CD4-positive, alpha-beta memory T cell (primary cell): ENCODE measurements around the gene RAB3IP. TPM values are rescaled to one million over a fixed set of nuclear protein-coding genes. Genes with fewer than 3 reads are reported as not detected.

Source experiments
- CTCF ChIA-PET: fragments of 350-600 bp; sonication (Branson Sonifier 250); formaldehyde crosslinking; loops from one replicate; lab custom pipeline; 2021; ENCODE audit warnings: inconsistent platforms; ENCODE audit not compliant: partially characterized antibody; lab: Charles Lee
- POLR2A ChIA-PET: fragments of 350-600 bp; sonication (Branson Sonifier 250); formaldehyde crosslinking; loops from one replicate; lab custom pipeline; 2021; ENCODE audit not compliant: partially characterized antibody; lab: Charles Lee
- DNase-seq, 5 donors: peaks; one replicate each; pipeline versions ENCODE4 v3.0.0 to v3.0.0-alpha.2; 2020 to 2022; ENCODE audit warnings: mixed read lengths in 1 of 5
- H3K27ac ChIP-seq: one replicate; pipeline ENCODE4 v1.7.0; 2013; ENCODE audit warnings: low read depth, low read length
- H3K27me3 ChIP-seq: 2 replicates; pipeline ENCODE4 v1.7.0; 2013; ENCODE audit warnings: mild to moderate bottlenecking, low read length, moderate library complexity; ENCODE audit not compliant: insufficient read depth
- H3K36me3 ChIP-seq: 2 replicates; pipeline ENCODE4 v1.7.0; 2013; ENCODE audit warnings: mild to moderate bottlenecking, low read length, moderate library complexity; ENCODE audit not compliant: insufficient read depth
- H3K4me1 ChIP-seq: 2 replicates; pipeline ENCODE4 v1.7.0; 2013; ENCODE audit warnings: mild to moderate bottlenecking, low read length, moderate library complexity; ENCODE audit not compliant: insufficient read depth
- H3K4me3 ChIP-seq, 2 donors: one replicate each; pipeline ENCODE4 v1.7.0; 2013; ENCODE audit warnings: low read length in 2 of 2, mild to moderate bottlenecking in 1 of 2
- H3K9me3 ChIP-seq, 2 donors: one replicate each; pipeline ENCODE4 v1.7.0; 2013; ENCODE audit warnings: low read length in 2 of 2, control low read depth in 1 of 2; ENCODE audit not compliant: control insufficient read depth in 1 of 2
- H3K27ac Mint-ChIP-seq, 7 donors: one replicate each; pipeline ENCODE4 v1.8.0; 2020 to 2021; ENCODE audit warnings: mixed read lengths in 7 of 7, mild to moderate bottlenecking in 6 of 7, inconsistent platforms in 3 of 7, moderate library complexity in 3 of 7
- H3K27me3 Mint-ChIP-seq, 2 donors: one replicate each; pipeline ENCODE4 v1.8.0; 2020 to 2021; ENCODE audit warnings: mixed read lengths in 2 of 2
- H3K36me3 Mint-ChIP-seq, 2 donors: one replicate each; pipeline ENCODE4 v1.8.0; 2020 to 2021; ENCODE audit warnings: mixed read lengths in 2 of 2, inconsistent platforms in 1 of 2, mild to moderate bottlenecking in 1 of 2
- H3K4me1 Mint-ChIP-seq, 4 donors: one replicate each; pipeline ENCODE4 v1.8.0; 2020 to 2021; ENCODE audit warnings: mixed read lengths in 4 of 4, mild to moderate bottlenecking in 1 of 4
- H3K4me3 Mint-ChIP-seq, 8 donors: one replicate each; pipeline ENCODE4 v1.8.0; 2020 to 2021; ENCODE audit warnings: mixed read lengths in 8 of 8, mild to moderate bottlenecking in 7 of 8, moderate library complexity in 6 of 8, inconsistent platforms in 3 of 8
- H3K9me3 Mint-ChIP-seq, 8 donors: one replicate each; pipeline ENCODE4 v1.8.0; 2020 to 2021; ENCODE audit warnings: mixed read lengths in 8 of 8, mild to moderate bottlenecking in 5 of 8, inconsistent platforms in 3 of 8, moderate library complexity in 1 of 8
- intact Hi-C: fragments of 100-400 bp; cut with micrococcal nuclease; formaldehyde crosslinking; loops from one replicate; pipeline ENCODE4 v1.15.1; 2023
- polyA plus RNA-seq, 2 donors: library from polyadenylated mRNA; unstranded; fragments of 300-500 nt; fragmentation: Illumina TruSeq; gene quantifications; one replicate each; pipeline ENCODE4 v1.2.3, GENCODE V29; 2021
- total RNA-seq, 2 experiments: library from RNA; stranded (reverse); gene quantifications; one replicate each; pipeline ENCODE4 v1.2.3, GENCODE V29; 2021

RAB3IP gene
- total and polyA plus RNA-seq, 4 experiments from 2014 or later: 33.1 to 43.8 (median 39.5) TPM

- no peaks in the 10 kb centered on the region for H3K4me1 Mint-ChIP-seq
- Histone ChIP-seq H3K36me3 (no peaks in the 10 kb centered on the region), H3K9me3 (no peaks in the 10 kb centered on the region), H3K4me3 (no peak overlapping the region), H3K4me1 (no peaks in the 10 kb centered on the region), H3K27me3 (no peaks in the 10 kb centered on the region), H3K27ac (no peak overlapping the region)
- DNase-seq: no peak
- POLR2A ChIA-PET: no interaction called here
- H3K36me3 Mint-ChIP-seq: no peaks in the 10 kb centered on the region
- CTCF ChIA-PET: no interaction called here
- H3K9me3 Mint-ChIP-seq: peaks cover 0 to 2% (median 0%) of the 10 kb centered on the region in 8 donors
- no peak overlapping the region for H3K4me3 Mint-ChIP-seq
- H3K27me3 Mint-ChIP-seq: peaks cover 2 to 3% of the 10 kb centered on the region in 2 donors
- no peak overlapping the region for H3K27ac Mint-ChIP-seq
- intact Hi-C loops: no loop called here
Observed at GRCh38 chr12:69822201-69822860, 83.7 kb downstream of the RAB3IP start.

- Mint-ChIP-seq H3K4me3 (no peak overlapping the region), H3K4me1 (no peaks in the 10 kb centered on the region), H3K36me3 (no peaks in the 10 kb centered on the region), H3K9me3 (peaks cover 0 to 2% (median 0%) of the 10 kb centered on the region in 8 donors), H3K27ac (no peak overlapping the region), H3K27me3 (peaks cover 2 to 5% of the 10 kb centered on the region in 2 donors)
- Histone ChIP-seq H3K27ac (no peak overlapping the region), H3K36me3 (no peaks in the 10 kb centered on the region), H3K27me3 (no peaks in the 10 kb centered on the region), H3K4me1 (no peaks in the 10 kb centered on the region), H3K9me3 (no peaks in the 10 kb centered on the region), H3K4me3 (no peak overlapping the region)
- ChIA-PET CTCF (no interaction called here), POLR2A (no interaction called here)
- DNase-seq: no peak
- intact Hi-C loops: no loop called here
Observed at GRCh38 chr12:69824028-69824427, 85.4 kb downstream of the RAB3IP start.

GRCh38 chr12:69824966-69825560 is 86.4 kb downstream of the RAB3IP start, which contains the start of gene MYRFL:
TSS of gene MYRFL (plus strand) at chr12:69825227. CDS start at chr12:69825518, 291 bp downstream.
- H3K36me3 ChIP-seq: no peaks in the 10 kb centered on the region
- no peak within 1 kb of the TSS for H3K4me3 Mint-ChIP-seq
- intact Hi-C loops: no loop called here

GRCh38 chr12:69828897-69829296 is 90.2 kb downstream of the RAB3IP start:
- H3K27ac Mint-ChIP-seq: no peak overlapping the region
- peaks cover 5 to 12% of the 10 kb centered on the region in 2 donors for H3K27me3 Mint-ChIP-seq
- ChIA-PET CTCF (interaction anchor here (0.9 to 1.0 kb wide), 2 partner anchors 9 to 51 kb away, joined by 3 to 4 read pairs; no protein-coding TSS in a partner anchor), POLR2A (no interaction called here)
- intact Hi-C loops: no loop called here
- H3K27ac ChIP-seq: no peak overlapping the region
- H3K9me3 Mint-ChIP-seq: peaks cover 0 to 1% (median 0%) of the 10 kb centered on the region in 8 donors
- no peaks in the 10 kb centered on the region for H3K36me3 Mint-ChIP-seq
- no peak for DNase-seq
- no peak overlapping the region for H3K4me3 Mint-ChIP-seq
- no peaks in the 10 kb centered on the region for H3K36me3 ChIP-seq
- H3K27me3 ChIP-seq: no peaks in the 10 kb centered on the region
- H3K4me3 ChIP-seq: no peak overlapping the region
- no peaks in the 10 kb centered on the region for H3K4me1 Mint-ChIP-seq
- no peaks in the 10 kb centered on the region for H3K4me1 ChIP-seq
- H3K9me3 ChIP-seq: no peaks in the 10 kb centered on the region

More at GRCh38 chr12:69824966-69825560, 86.4 kb downstream of the RAB3IP start, which contains the start of gene MYRFL:
- CTCF ChIA-PET: no interaction called here
- no peak within 1 kb of the TSS for H3K27ac Mint-ChIP-seq
- POLR2A ChIA-PET: no interaction called here
- Histone ChIP-seq H3K27ac (no peak within 1 kb of the TSS), H3K4me3 (no peak within 1 kb of the TSS), H3K4me1 (no peaks in the 10 kb centered on the region), H3K9me3 (no peaks in the 10 kb centered on the region), H3K27me3 (no peaks in the 10 kb centered on the region)
- no peaks in the 10 kb centered on the region for H3K4me1 Mint-ChIP-seq
- peaks cover 0 to 2% (median 0%) of the 10 kb centered on the region in 8 donors for H3K9me3 Mint-ChIP-seq
- DNase-seq: no peak
- H3K27me3 Mint-ChIP-seq: peaks cover 3 to 10% of the 10 kb centered on the region in 2 donors
- no peaks in the 10 kb centered on the region for H3K36me3 Mint-ChIP-seq

GRCh38 chr12:69833696-69834095 is 95.0 kb downstream of the RAB3IP start:
- POLR2A ChIA-PET: no interaction called here
- Mint-ChIP-seq H3K27ac (no peak overlapping the region), H3K9me3 (peaks cover 0 to 1% (median 0%) of the 10 kb centered on the region in 8 donors), H3K27me3 (peaks cover 5 to 11% of the 10 kb centered on the region in 2 donors), H3K36me3 (no peaks in the 10 kb centered on the region), H3K4me3 (no peak overlapping the region), H3K4me1 (no peaks in the 10 kb centered on the region)
- CTCF ChIA-PET: no interaction called here
- Histone ChIP-seq H3K4me3 (no peak overlapping the region), H3K4me1 (no peaks in the 10 kb centered on the region), H3K9me3 (no peaks in the 10 kb centered on the region), H3K27ac (no peak overlapping the region), H3K36me3 (no peaks in the 10 kb centered on the region), H3K27me3 (no peaks in the 10 kb centered on the region)
- DNase-seq: no peak
- intact Hi-C loops: no loop called here

- no peak overlapping the region for H3K27ac Mint-ChIP-seq
- Histone ChIP-seq H3K27ac (no peak overlapping the region), H3K4me3 (no peak overlapping the region), H3K4me1 (no peaks in the 10 kb centered on the region), H3K27me3 (no peaks in the 10 kb centered on the region), H3K9me3 (no peaks in the 10 kb centered on the region), H3K36me3 (no peaks in the 10 kb centered on the region)
- H3K4me3 Mint-ChIP-seq: no peak overlapping the region
- peaks cover 0 to 1% (median 0%) of the 10 kb centered on the region in 8 donors for H3K9me3 Mint-ChIP-seq
- intact Hi-C loops: no loop called here
- H3K27me3 Mint-ChIP-seq: peaks cover 5 to 8% of the 10 kb centered on the region in 2 donors
- DNase-seq: no peak
- H3K36me3 Mint-ChIP-seq: no peaks in the 10 kb centered on the region
- ChIA-PET CTCF (no interaction called here), POLR2A (no interaction called here)
- no peaks in the 10 kb centered on the region for H3K4me1 Mint-ChIP-seq
Observed at GRCh38 chr12:69834147-69834546, 95.5 kb downstream of the RAB3IP start.

GRCh38 chr12:69834576-69834975 is 95.9 kb downstream of the RAB3IP start:
- H3K4me3 ChIP-seq: no peak overlapping the region
- ChIA-PET POLR2A (no interaction called here), CTCF (no interaction called here)
- Mint-ChIP-seq H3K27ac (no peak overlapping the region), H3K9me3 (peaks cover 0 to 1% (median 0%) of the 10 kb centered on the region in 8 donors), H3K4me3 (no peak overlapping the region), H3K27me3 (peaks cover 4 to 5% of the 10 kb centered on the region in 2 donors), H3K4me1 (no peaks in the 10 kb centered on the region), H3K36me3 (no peaks in the 10 kb centered on the region)
- H3K9me3 ChIP-seq: no peaks in the 10 kb centered on the region
- H3K27me3 ChIP-seq: no peaks in the 10 kb centered on the region
- no peaks in the 10 kb centered on the region for H3K36me3 ChIP-seq
- no peak overlapping the region for H3K27ac ChIP-seq
- no peaks in the 10 kb centered on the region for H3K4me1 ChIP-seq
- intact Hi-C loops: no loop called here
- no peak for DNase-seq
